GM12878 (cell line): ENCODE data around the gene FAM181B. TPM values are rescaled to one million over a fixed set of nuclear protein-coding genes. Genes with fewer than 3 reads are reported as not detected.

Source experiments
- ATAC-seq: fragments of 200-7000 bp; cut with Tn5 transposase; 3 replicates; pipeline ENCODE4 v1.9.1; 2020; ENCODE audit warnings: mild to moderate bottlenecking, moderate library complexity
- BruUV-seq: library from RNA; stranded (reverse); fragments of 400-500 nt; replicated peaks from 2 replicates; lab custom pipeline; 2021; lab: Mats Ljungman, UMichigan
- CTCF ChIA-PET: fragments of 300-600 bp; sonication (Branson Sonifier 250); formaldehyde crosslinking; extraction: SDS; loops from one replicate; lab custom pipeline; 2021; ENCODE audit warnings: inconsistent platforms; lab: Yijun Ruan, JAX
- POLR2A ChIA-PET: fragments of 350-600 bp; formaldehyde crosslinking; extraction: SDS; loops from one replicate; lab custom pipeline; 2021; ENCODE audit warnings: inconsistent platforms; lab: Charles Lee
- RAD21 ChIA-PET: fragments of 300-600 bp; sonication (Branson Sonifier 250); formaldehyde crosslinking; loops from one replicate; lab custom pipeline; 2023; ENCODE audit warnings: antibody characterized with exemption; ENCODE audit not compliant: unreplicated experiment; lab: Charles Lee
- SMC1A ChIA-PET: fragments of 300-600 bp; sonication (Branson Sonifier 250); formaldehyde crosslinking; loops from one replicate; lab custom pipeline; 2023; ENCODE audit not compliant: unreplicated experiment, uncharacterized antibody; lab: Charles Lee
- DNase-seq: peaks from one replicate; pipeline ENCODE4 v3.0.0-alpha.2; 2011; ENCODE audit warnings: low read depth, low spot score
- FAIRE-seq: peaks from 3 replicates; lab custom pipeline; 2011; peaks lifted over from hg19 to GRCh38; lab: Jason Lieb, UNC
- H2AFZ ChIP-seq: 2 replicates; pipeline ENCODE4 v1.6.0; 2011; ENCODE audit warnings: low read depth, low read length, control low read depth; ENCODE audit not compliant: control insufficient read depth
- H3K27ac ChIP-seq: 2 replicates; pipeline ENCODE4 v1.5.1; 2011; ENCODE audit warnings: control low read depth; ENCODE audit not compliant: control insufficient read depth, insufficient read depth
- H3K27me3 ChIP-seq, 2 experiments: replicated peaks in 1 of 2; 2 replicates each; pipeline versions ENCODE4 v1.6.0 to v1.6.1; 2011; ENCODE audit warnings: low read length in 1 of 2; ENCODE audit not compliant: control insufficient read depth in 2 of 2, insufficient read depth in 2 of 2
- H3K36me3 ChIP-seq, 2 experiments: 2 replicates each; pipeline ENCODE4 v1.5.1; 2011; ENCODE audit warnings: low read length in 1 of 2; ENCODE audit not compliant: control insufficient read depth in 2 of 2, insufficient read depth in 2 of 2
- H3K4me1 ChIP-seq: 2 replicates; pipeline ENCODE4 v1.6.1; 2011; ENCODE audit warnings: mild to moderate bottlenecking, low read length, moderate library complexity, mixed read lengths; ENCODE audit not compliant: control insufficient read depth, insufficient read depth
- H3K4me2 ChIP-seq: 2 replicates; pipeline ENCODE4 v1.6.0; 2011; ENCODE audit warnings: control low read depth; ENCODE audit not compliant: control insufficient read depth, insufficient read depth
- H3K4me3 ChIP-seq: fragments of 200-600 bp; sonication (generic); 2 replicates; pipeline ENCODE4 v1.5.1; 2016
- H3K79me2 ChIP-seq: 2 replicates; pipeline ENCODE4 v1.6.0; 2011; ENCODE audit warnings: low read length; ENCODE audit not compliant: control insufficient read depth, insufficient read depth
- H3K9ac ChIP-seq: 2 replicates; pipeline ENCODE4 v1.8.0; 2011; ENCODE audit warnings: low read length, control low read depth, mixed read lengths; ENCODE audit not compliant: control insufficient read depth, insufficient read depth
- H3K9me3 ChIP-seq: replicated peaks from 3 replicates; pipeline ENCODE4 v1.5.1; 2011; ENCODE audit warnings: mild to moderate bottlenecking, low read length; ENCODE audit not compliant: control insufficient read depth, insufficient read depth
- H4K20me1 ChIP-seq: 2 replicates; pipeline ENCODE4 v1.6.0; 2011; ENCODE audit not compliant: control insufficient read depth, insufficient read depth
- ATF3 ChIP-seq: IDR thresholded peaks from 2 replicates; pipeline ENCODE4 v1.6.1; 2011; ENCODE audit warnings: low read depth, mild to moderate bottlenecking, low read length, moderate library complexity, borderline replicate concordance; ENCODE audit errors: extremely low read depth
- CTCF ChIP-seq, 3 experiments: IDR thresholded peaks in 2 of 3; conservative IDR thresholded peaks in 1 of 3; 2 replicates each; pipeline ENCODE4 v1.5.1; 2011; ENCODE audit warnings: low read depth in 3 of 3, low read length in 3 of 3, mild to moderate bottlenecking in 3 of 3, control low read depth in 2 of 3, moderate library complexity in 2 of 3, inconsistent platforms in 1 of 3, mixed read lengths in 1 of 3; ENCODE audit not compliant: control insufficient read depth in 2 of 3, insufficient read depth in 1 of 3; ENCODE audit errors: extremely low read depth in 1 of 3
- ESRRA ChIP-seq: IDR thresholded peaks from 2 replicates; pipeline ENCODE4 v1.6.1; 2012; ENCODE audit warnings: mild to moderate bottlenecking, low read length, improper control_type of control experiment
- HDAC2 ChIP-seq: fragments of 200-600 bp; sonication (generic); IDR thresholded peaks from 2 replicates; pipeline ENCODE4 v1.6.1; 2017
- HDAC6 ChIP-seq: fragments of 200-600 bp; sonication (generic); IDR thresholded peaks from one replicate; pipeline ENCODE4 v1.8.0; 2017; ENCODE audit warnings: antibody characterized with exemption; ENCODE audit not compliant: unreplicated experiment
- HDGF ChIP-seq: fragments of 450-650 bp; IDR thresholded peaks from 2 replicates; pipeline ENCODE4 v1.6.1; 2016; ENCODE audit warnings: antibody characterized with exemption
- MYC ChIP-seq: IDR thresholded peaks from 2 replicates; pipeline ENCODE4 v1.6.1; 2011; ENCODE audit warnings: mild to moderate bottlenecking, low read length, moderate library complexity, inconsistent platforms; ENCODE audit not compliant: insufficient read depth, insufficient replicate concordance, insufficient read length, severe bottlenecking
- RAD51 ChIP-seq: fragments of 450-650 bp; IDR thresholded peaks from 2 replicates; pipeline ENCODE4 v1.6.1; 2016; ENCODE audit warnings: moderate library complexity, mild to moderate bottlenecking, inconsistent platforms
- RB1 ChIP-seq: fragments of 450-650 bp; formaldehyde crosslinking; IDR thresholded peaks from 2 replicates; pipeline ENCODE4 v1.6.1; 2017; ENCODE audit warnings: mild to moderate bottlenecking, borderline replicate concordance
- REST ChIP-seq: IDR thresholded peaks from 2 replicates; pipeline ENCODE4 v1.6.1; 2012; ENCODE audit warnings: mild to moderate bottlenecking, low read depth, low read length
- SREBF1 ChIP-seq: IDR thresholded peaks from 2 replicates; pipeline ENCODE4 v1.6.1; 2012; ENCODE audit warnings: mild to moderate bottlenecking, low read length
- USF1 ChIP-seq: IDR thresholded peaks from 2 replicates; pipeline ENCODE4 v1.6.1; 2011; ENCODE audit warnings: borderline replicate concordance, low read depth, mild to moderate bottlenecking, moderate library complexity, mixed read lengths, low read length; ENCODE audit not compliant: insufficient read depth; ENCODE audit errors: extremely low read length
- YY1 ChIP-seq: IDR thresholded peaks from 2 replicates; pipeline ENCODE4 v1.6.1; 2011; ENCODE audit warnings: low read depth, mild to moderate bottlenecking, low read length
- in situ Hi-C: fragments of 300-500 bp; cut with MboI; formaldehyde crosslinking; loops from 9 replicates; pipeline ENCODE4 v1.14.3; 2018; ENCODE audit warnings: mixed read lengths
- intact Hi-C: fragments of 100-400 bp; cut with micrococcal nuclease; formaldehyde crosslinking; loops from one replicate; pipeline ENCODE4 v1.14.2; 2022; ENCODE audit not compliant: unreplicated experiment
- polyA plus RNA-seq, 11 experiments: library from polyadenylated mRNA; depleted of rRNA in 4 of 11; unstranded in 6 of 11; stranded (reverse) in 5 of 11; fragments of >200 nt; fragmentation: Nextera tagmentation in 4 of 11; fragmentation: Illumina TruSeq in 1 of 11; extraction: Ambion mirVana in 4 of 11; extraction: Trizol in 1 of 11; gene quantifications; 1 replicate in 1 of 11; 2 replicates in 10 of 11; pipeline versions ENCODE4 v1.2.1 to v1.2.3, GENCODE V29; 2011 to 2016; ENCODE audit warnings: inconsistent platforms in 2 of 11, missing spikeins in 2 of 11, low read depth in 1 of 11
- total RNA-seq, 4 experiments: library from RNA; depleted of rRNA in 3 of 4; stranded (reverse); fragments of >200 nt in 3 of 4; fragmentation: Illumina TruSeq in 1 of 4; extraction: Trizol in 1 of 4; gene quantifications; 2 replicates each; pipeline versions ENCODE4 v1.2.1 to v1.2.3, GENCODE V29; 2013 to 2021

Gene FAM181B
- total and polyA plus RNA-seq, 10 of the 15 experiments (the other 5 are each of a cell fraction or from before 2014, with no cell fraction given), result not detected

- no peaks in the 10 kb centered on the region for H3K79me2 ChIP-seq
- TF ChIP-seq RB1 (no peak), HDAC2 (no peak), ATF3 (no peak), USF1 (no peak), YY1 (no peak), ESRRA (no peak), HDGF (no peak), RAD51 (no peak), REST (no peak), SREBF1 (no peak), CTCF (IDR thresholded peaks at IDR 0.05 in 2 of 3, conservative IDR thresholded peaks at IDR 0.05 in 1 of 3; ENCODE audit: control insufficient read depth in 2 of 3, extremely low read depth in 1 of 3, insufficient read depth in 1 of 3, low read depth in 3 of 3, low read length in 3 of 3) (no peak), MYC (no peak), HDAC6 (no peak)
- no peaks in the 10 kb centered on the region for H3K9me3 ChIP-seq
- H3K4me1 ChIP-seq, result peaks cover 10% of the 10 kb centered on the region
- H3K4me2 ChIP-seq, result no peak overlapping the region
- no peak overlapping the region for H3K9ac ChIP-seq
- ChIA-PET SMC1A (interaction anchor here (0.8 to 1.1 kb wide), 2 partner anchors 10 to 115 kb away, joined by 3 read pairs; no protein-coding TSS in a partner anchor), POLR2A (no interaction called here), RAD21 (no interaction called here), CTCF (interaction anchor here (0.8 kb wide), 1 partner anchor 23 kb away, joined by 3 read pairs; no protein-coding TSS in a partner anchor)
- ATAC-seq, result no peak
- H3K4me3 ChIP-seq, result no peak overlapping the region
- no peak for FAIRE-seq
- no peak overlapping the region for H2AFZ ChIP-seq
- H3K27me3 ChIP-seq, result 0 out of 4 replicates have a peak, but pooled peaks cover 0 to 2% of the 10 kb centered on the region in 2 experiments
- DNase-seq, result no peak
- in situ Hi-C loops (no loop called here), intact Hi-C loops (no loop called here)
- no peaks in the 10 kb centered on the region for H4K20me1 ChIP-seq
- no peaks in the 10 kb centered on the region for H3K36me3 ChIP-seq
- H3K27ac ChIP-seq, result no peak overlapping the region
- no TSS peak for BruUV-seq
Observed at GRCh38 chr11:82752801-82753200, 19.1 kb upstream of the FAM181B start.
